HG03342 (cell line): ENCODE results near the gene NINJ1.

Source experiments
- ATAC-seq: cut with Tn5 transposase; IDR thresholded peaks from one replicate; pipeline ENCODE4 v1.9.1; 2021; ENCODE audit warnings: mild to moderate bottlenecking, moderate library complexity; ENCODE audit not compliant: unreplicated experiment

Gene NINJ1

DNA sequence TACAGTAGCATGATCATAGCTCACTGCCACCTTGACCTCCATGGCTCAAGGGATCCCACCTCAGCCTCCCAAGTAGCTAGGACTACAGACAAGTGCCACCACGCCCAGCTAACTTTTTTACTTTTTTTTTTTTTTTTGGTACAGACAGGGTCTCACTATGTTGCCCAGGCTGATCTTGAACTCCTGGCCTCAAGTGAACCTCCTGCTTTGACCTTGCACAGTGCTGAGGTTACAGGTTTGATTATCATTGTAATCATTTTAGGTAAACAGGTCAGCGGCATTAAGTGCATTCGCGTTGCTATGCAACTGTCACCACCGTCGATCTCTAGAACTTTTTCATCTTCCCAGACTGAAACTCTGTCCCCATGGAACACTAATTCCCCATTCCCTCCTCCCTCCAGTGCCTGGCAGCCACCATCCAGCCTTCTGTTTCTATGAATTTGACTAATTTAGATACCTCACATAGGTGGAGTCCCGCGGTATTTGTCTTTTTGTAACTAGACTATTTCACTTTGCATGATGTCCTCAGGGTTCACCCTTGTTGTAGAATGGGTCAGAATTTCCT is 43.9 kb downstream of the NINJ1 start:
- no peak for ATAC-seq

DNA sequence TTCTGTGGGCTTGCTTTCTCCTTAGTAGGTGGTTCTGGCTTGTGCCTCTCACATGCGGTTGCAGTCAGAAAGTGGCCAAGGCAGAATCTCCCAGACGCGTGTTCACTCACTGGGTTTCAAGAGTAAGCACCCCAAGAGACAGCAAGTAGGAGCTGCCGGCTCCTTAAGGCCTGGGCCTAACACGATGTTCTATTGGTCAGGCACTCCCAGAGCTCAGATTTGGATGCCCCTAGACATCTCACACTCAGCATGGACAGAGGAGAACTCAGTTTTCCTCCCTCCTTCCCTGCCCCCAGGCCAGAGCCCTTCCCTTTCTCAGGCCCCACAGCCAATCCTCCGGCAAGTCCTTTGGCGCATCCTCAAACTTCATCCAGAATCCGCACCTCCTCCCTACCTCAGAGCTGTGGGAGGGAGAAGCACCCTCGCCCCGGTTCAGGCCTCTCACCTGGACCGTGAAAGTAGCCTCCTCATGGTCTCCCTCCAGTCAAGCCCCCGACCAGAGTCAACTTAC is 44.5 kb downstream of the NINJ1 start:
- ATAC-seq = no peak

DNA sequence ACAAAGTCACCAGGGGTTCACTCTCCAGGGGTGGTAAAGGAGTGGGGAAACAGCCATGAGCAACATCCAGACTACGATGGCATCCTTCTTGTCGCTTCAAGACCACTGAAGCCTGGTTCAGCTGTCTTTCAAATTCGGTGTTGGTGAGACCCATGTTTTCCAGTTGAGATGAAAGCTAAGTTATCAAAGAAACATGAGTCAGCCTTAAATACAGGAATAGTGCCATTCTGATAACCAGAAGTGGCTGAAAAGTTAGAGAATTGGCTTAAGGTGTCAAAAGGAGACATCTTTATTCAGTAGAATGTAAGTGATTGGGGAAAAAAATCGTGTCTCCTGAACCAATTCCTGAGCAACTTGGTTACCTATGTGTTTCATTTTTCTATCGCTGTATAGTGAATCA is 45.0 kb downstream of the NINJ1 start:
- ATAC-seq = no peak

- no peak for ATAC-seq
These were observed 45.4 kb downstream of the NINJ1 start for GRCh38 chr9:93088656-93089015.

- ATAC-seq = no peak
These were observed 45.9 kb downstream of the NINJ1 start for GRCh38 chr9:93087971-93088655.

GRCh38 chr9:93086447-93087224 is 47.4 kb downstream of the NINJ1 start:
- ATAC-seq = no peak

- ATAC-seq = no peak
These were observed 48.4 kb downstream of the NINJ1 start for GRCh38 chr9:93085676-93086075.

DNA sequence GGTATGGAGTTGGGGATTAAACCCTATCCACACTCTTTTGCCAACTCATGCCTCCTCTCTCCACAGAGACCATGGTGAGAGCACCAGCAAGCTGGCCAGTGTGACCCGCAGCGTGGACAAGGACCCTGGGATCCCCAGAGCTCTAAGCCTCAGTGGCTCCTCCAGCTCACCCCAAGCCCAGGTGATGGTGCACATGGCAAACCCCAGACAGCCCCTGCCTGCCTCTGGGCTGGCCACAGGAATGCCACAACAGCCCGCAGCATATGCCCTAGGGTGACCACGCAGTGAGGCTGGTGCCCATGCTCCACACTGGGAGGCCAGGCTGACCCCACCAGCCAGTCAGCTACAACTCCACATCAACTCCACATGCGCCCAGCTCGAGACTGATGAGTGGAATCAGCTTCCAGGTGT is 49.6 kb downstream of the NINJ1 start:
- no peak for ATAC-seq

GRCh38 chr9:93083592-93084470 is 50.2 kb downstream of the NINJ1 start:
- no peak for ATAC-seq

GRCh38 chr9:93082841-93083411 is 51.1 kb downstream of the NINJ1 start:
- no peak for ATAC-seq

- ATAC-seq = no peak
These were observed 52.1 kb downstream of the NINJ1 start for GRCh38 chr9:93081931-93082330.

- no peak for ATAC-seq
These were observed 52.9 kb downstream of the NINJ1 start for GRCh38 chr9:93081081-93081529.

- no peak for ATAC-seq
These were observed 53.6 kb downstream of the NINJ1 start for GRCh38 chr9:93080406-93080805.

- ATAC-seq = no peak
These were observed 54.7 kb downstream of the NINJ1 start for GRCh38 chr9:93079371-93079770.

DNA sequence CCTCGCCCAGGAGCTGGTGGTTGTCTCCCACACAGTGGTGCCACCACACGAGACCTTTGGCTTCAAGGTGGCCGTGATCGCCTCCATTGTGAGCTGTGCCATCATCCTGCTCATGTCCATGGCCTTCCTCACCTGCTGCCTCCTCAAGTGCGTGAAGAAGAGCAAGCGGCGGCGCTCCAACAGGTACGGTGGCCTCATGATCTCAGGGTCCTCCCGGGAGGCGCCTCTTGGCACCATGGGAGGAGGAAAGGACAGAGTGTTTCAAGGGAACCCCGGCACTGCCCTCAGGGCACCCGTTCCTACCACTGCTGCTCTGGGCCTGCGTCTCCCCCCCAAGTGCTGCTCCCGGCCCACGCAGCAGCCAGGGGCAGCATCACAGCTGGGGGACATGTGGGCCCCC is 56.2 kb downstream of the NINJ1 start:
- ATAC-seq = no peak

DNA sequence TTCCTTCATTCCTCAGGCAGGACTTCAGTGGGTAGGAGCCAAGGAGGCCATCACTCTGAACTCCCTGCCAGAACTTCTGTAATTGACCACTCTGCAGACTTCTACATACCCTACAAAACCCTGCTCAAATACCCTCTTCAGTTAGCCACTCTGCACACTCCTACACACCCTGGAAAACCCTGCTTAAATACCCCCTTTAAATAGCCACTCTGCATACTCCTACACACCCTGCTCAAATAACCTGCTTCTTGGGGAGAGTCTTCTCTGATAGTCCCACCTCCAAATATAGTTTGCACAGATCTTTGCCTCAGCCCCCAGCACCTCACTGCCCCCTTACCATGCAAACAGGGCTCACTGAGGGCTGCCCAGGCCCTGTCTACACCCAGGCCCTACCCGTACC is 56.7 kb downstream of the NINJ1 start:
- ATAC-seq = no peak

DNA sequence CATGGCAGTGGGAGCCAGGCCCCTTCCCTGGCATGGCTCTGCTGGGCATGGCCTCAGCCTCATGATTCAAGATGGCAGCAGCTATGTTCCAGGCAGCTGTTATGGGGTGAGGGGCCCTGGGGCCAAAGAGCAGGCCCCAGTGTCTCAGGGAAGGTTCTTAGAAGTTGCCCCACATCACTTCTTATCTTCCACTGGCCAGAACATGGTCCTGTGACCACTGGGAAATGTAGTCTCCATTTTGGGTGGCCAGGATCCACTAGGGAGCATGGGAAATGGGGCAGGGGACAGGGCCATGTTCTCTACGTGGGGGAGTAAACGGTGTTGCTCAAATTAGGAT is 57.3 kb downstream of the NINJ1 start:
- no peak for ATAC-seq

DNA sequence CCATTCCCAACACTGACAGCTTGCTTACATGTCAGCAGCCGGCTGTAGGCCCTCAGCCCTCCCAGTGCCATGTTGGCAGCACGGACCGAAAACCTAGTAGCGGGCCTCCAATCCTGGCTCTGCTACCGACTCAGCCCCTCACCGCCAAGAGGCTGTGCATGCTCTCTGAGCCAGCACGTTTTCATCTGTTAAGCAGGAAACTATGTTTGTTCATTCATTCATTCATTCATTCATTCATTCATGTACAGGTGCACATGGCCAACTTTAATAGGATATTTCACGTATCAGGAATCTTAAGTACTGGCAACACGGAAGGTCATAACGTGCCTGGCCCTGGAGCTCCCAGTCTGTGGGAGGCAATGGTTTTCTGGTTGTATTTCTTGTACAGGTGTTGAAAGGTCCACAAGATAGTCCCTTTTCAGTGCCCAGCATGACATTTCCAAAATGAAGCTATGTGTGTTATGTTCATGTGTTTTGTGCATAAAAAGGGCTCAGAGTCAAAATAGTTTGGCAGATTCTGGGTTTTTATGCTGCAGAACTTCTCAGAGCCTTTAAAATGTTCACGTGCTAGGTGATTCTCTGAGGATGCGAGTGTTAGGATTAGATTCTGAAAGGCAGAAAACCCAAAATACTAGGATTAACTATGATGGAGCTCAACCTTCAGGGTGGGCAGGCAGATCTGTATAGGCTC is 57.8 kb downstream of the NINJ1 start:
- ATAC-seq = no peak

- ATAC-seq = no peak
These were observed 61.7 kb downstream of the NINJ1 start for GRCh38 chr9:93072383-93072795.
